Tibial artery (tissue), 4 donors: ENCODE results near the gene CELF4.

Source experiments
- DNase-seq, 2 donors: peaks; one replicate each; pipeline ENCODE4 v3.0.0-alpha.2; 2019
- H3K27ac ChIP-seq, 2 donors: fragments of 200-600 bp; sonication (generic) in 1 of 2; 1 replicate in 1 of 2; 2 replicates in 1 of 2; pipeline ENCODE4 v1.5.1; 2018 to 2019; ENCODE audit warnings: mild to moderate bottlenecking in 1 of 2
- H3K27me3 ChIP-seq, 2 donors: fragments of 200-600 bp; sonication (generic) in 1 of 2; one replicate each; pipeline versions ENCODE4 v1.5.1 to v1.6.0; 2016 to 2019
- H3K36me3 ChIP-seq, 3 donors: fragments of 200-600 bp; sonication (generic) in 2 of 3; one replicate each; pipeline ENCODE4 v1.5.1; 2016 to 2019; ENCODE audit warnings: mild to moderate bottlenecking in 2 of 3
- H3K4me1 ChIP-seq, 4 donors: fragments of 200-600 bp; sonication (generic) in 2 of 4; 1 replicate in 3 of 4; 2 replicates in 1 of 4; pipeline ENCODE4 v1.5.1; 2016 to 2019
- H3K4me3 ChIP-seq, 2 donors: fragments of 200-600 bp; sonication (generic) in 1 of 2; 1 replicate in 1 of 2; 2 replicates in 1 of 2; pipeline ENCODE4 v1.5.1; 2018 to 2019; ENCODE audit warnings: mild to moderate bottlenecking in 2 of 2
- H3K9me3 ChIP-seq, 3 donors: fragments of 200-600 bp; sonication (generic) in 1 of 3; one replicate each; pipeline ENCODE4 v1.5.1; 2016 to 2019
- CTCF ChIP-seq, 2 experiments: fragments of 200-600 bp in 1 of 2; fragments of 450-650 bp in 1 of 2; IDR thresholded peaks; one replicate each; pipeline ENCODE4 v1.5.1; 2017 to 2019; ENCODE audit warnings: antibody characterized with exemption in 2 of 2, mild to moderate bottlenecking in 1 of 2, moderate library complexity in 1 of 2
- intact Hi-C: fragments of 100-400 bp; cut with DNase I; formaldehyde crosslinking; loops from one replicate; pipeline ENCODE4 v1.15.0; 2023; ENCODE audit warnings: low total_unique reads

The CELF4 gene

GRCh38 chr18:37304012-37304680 is 261.5 kb downstream of the CELF4 start:
- no peak overlapping the region for H3K4me3 ChIP-seq
- DNase-seq: no peak
- H3K4me1 ChIP-seq: peaks cover 0 to 12% (median 10%) of the 10 kb centered on the region in 4 donors
- H3K36me3 ChIP-seq: no peaks in the 10 kb centered on the region
- no peaks in the 10 kb centered on the region for H3K9me3 ChIP-seq
- intact Hi-C loops: no loop called here
- no peaks in the 10 kb centered on the region for H3K27me3 ChIP-seq
- TF ChIP-seq CTCF (IDR thresholded peaks at IDR 0.05): no peak
- H3K27ac ChIP-seq: no peak overlapping the region

- Histone ChIP-seq H3K4me1 (peaks cover 0 to 16% (median 13%) of the 10 kb centered on the region in 4 donors), H3K27me3 (no peaks in the 10 kb centered on the region), H3K36me3 (no peaks in the 10 kb centered on the region), H3K4me3 (no peak overlapping the region), H3K27ac (no peak overlapping the region), H3K9me3 (no peaks in the 10 kb centered on the region)
- TF ChIP-seq CTCF (IDR thresholded peaks at IDR 0.05): no peak
- intact Hi-C loops: no loop called here
- DNase-seq: no peak
Observed at GRCh38 chr18:37303009-37303408, 262.6 kb downstream of the CELF4 start.

GRCh38 chr18:37302519-37302918 is 263.1 kb downstream of the CELF4 start:
- no peak overlapping the region for H3K4me3 ChIP-seq
- peaks cover 0 to 16% (median 13%) of the 10 kb centered on the region in 4 donors for H3K4me1 ChIP-seq

GRCh38 chr18:37299471-37300304 is 265.9 kb downstream of the CELF4 start:
- Histone ChIP-seq H3K9me3 (no peaks in the 10 kb centered on the region), H3K27ac (peak overlapping the region; percentile 15 to 49), H3K4me1 (peaks cover 0 to 16% (median 13%) of the 10 kb centered on the region in 4 donors), H3K4me3 (no peak overlapping the region), H3K36me3 (no peaks in the 10 kb centered on the region), H3K27me3 (no peaks in the 10 kb centered on the region)
- intact Hi-C loops: no loop called here
- DNase-seq: peak; percentile 90 to 91
- TF ChIP-seq CTCF (IDR thresholded peaks at IDR 0.05): no peak

More at GRCh38 chr18:37302519-37302918, 263.1 kb downstream of the CELF4 start:
- DNase-seq: no peak
- Histone ChIP-seq H3K36me3 (no peaks in the 10 kb centered on the region), H3K27ac (no peak overlapping the region), H3K27me3 (no peaks in the 10 kb centered on the region), H3K9me3 (no peaks in the 10 kb centered on the region)
- intact Hi-C loops: no loop called here
- TF ChIP-seq CTCF (IDR thresholded peaks at IDR 0.05): no peak

- H3K4me3 ChIP-seq: no peak overlapping the region
- H3K27me3 ChIP-seq: no peaks in the 10 kb centered on the region
- no peak for TF ChIP-seq CTCF (IDR thresholded peaks at IDR 0.05)
- DNase-seq: no peak
- H3K36me3 ChIP-seq: no peaks in the 10 kb centered on the region
- H3K9me3 ChIP-seq: no peaks in the 10 kb centered on the region
- peaks cover 0 to 16% (median 13%) of the 10 kb centered on the region in 4 donors for H3K4me1 ChIP-seq
- H3K27ac ChIP-seq: peak overlapping the region; percentile 15 to 49
- intact Hi-C loops: no loop called here
Observed at GRCh38 chr18:37298816-37299215, 266.8 kb downstream of the CELF4 start.
